HUDEP-2 (cell line): Measurements from ENCODE around the gene PDE7B.

Experiments used
- DNase-seq, 76 experiments: peaks; one replicate each; lab custom pipeline; 2025; ENCODE audit not compliant: unreplicated experiment in 76 of 76; lab: John Stamatoyannopoulos, UW

The PDE7B gene

DNA sequence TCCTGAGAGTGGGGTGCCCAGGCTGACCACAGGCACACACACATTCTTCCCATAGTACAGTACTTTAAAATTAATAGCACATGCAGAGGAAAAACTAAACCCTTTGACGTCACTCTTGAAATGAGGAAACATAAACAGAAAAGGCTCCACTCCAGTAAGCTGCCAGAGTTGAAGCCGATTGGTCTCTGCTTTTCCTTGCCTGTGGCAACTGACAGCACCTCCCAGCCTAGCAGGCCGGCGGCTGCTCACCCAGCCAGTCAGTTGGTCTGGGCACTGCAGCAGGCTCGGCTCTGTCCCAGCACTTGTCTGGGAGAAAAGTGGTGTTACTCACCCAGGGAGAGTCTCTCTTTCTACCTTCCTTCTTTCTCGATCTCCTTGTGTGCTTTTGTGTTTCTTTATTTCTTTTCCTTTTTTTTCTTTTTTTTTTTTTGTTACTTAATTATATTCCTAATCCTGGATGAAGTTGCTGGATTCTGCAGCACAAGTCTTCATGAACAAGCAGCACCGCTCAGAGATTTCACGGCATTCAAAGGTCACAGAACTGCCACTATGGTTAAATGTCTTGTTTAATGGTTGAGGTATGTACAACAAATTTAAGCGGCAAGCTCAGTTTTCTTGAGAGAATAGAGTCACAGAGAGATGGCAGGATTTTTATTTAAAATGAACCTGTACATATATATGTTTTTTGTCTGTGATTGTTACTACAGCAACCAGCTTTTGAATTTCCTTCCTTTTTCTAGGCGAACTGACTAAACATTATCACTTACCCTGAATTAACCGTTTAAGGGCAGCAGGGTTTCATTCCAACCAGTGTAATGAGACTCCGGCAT, at the start of gene PDE7B:
PDE7B (plus strand) TSS at position 260 of the 830 bp plus-strand sequence.
- peak in 7 of 76 experiments; percentile 3 to 20 (median 15) for DNase-seq

DNA sequence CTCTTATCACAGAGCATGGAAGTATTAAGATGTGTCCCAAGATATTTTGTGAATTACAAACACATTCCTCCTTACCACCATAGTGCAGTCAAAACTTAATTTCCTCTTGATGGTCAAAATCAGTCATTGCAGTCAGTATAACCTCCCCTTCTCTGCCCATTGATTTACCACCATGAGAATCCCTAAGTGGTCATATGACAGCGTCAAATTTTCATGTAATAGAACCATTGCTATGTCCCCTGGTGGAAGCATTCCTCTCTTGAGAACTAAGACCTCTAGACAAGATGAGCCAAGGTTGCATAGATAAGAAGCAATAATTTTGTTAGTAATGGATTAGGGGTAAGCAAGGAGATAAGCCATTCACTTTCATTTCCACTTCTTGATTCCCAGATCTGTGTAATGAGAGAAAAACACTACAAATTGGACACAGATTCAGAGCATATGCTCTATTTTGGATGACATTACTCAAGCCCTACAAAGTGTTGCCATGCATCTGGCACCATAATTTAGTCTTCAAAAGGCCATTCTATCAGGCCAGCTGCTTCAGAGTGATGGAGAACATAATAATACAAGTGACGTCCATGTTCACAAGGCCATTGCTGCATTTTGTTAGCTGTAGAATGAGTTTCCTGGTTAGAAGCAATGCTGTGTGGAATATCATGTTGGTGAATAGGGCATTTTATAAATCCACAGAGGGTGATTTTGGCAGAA, 49.6 kb upstream of the PDE7B start:
- DNase-seq: no peak

- no peak for DNase-seq
These were observed 41.0 kb upstream of the PDE7B start for GRCh38 chr6:135810486-135810885.

DNA sequence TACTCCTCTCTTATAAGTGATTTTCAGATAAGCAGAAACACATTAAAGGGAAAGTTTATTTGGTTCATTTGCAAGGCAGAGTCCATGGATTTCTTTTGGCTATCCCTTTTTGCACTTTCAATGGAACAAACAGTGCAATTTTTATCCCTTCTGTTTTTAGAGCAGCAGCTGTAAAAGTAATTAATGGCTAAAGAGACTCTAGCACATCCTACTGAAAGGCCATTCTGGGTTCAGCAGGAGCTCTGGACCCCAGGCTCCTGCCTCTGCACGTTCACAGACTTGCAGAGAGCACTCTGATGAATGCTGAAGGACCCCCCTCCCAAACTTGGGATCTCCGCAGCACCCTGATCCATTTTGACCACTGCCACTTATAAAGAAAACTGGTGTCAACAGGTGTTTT, 40.3 kb upstream of the PDE7B start:
- no peak for DNase-seq

DNA sequence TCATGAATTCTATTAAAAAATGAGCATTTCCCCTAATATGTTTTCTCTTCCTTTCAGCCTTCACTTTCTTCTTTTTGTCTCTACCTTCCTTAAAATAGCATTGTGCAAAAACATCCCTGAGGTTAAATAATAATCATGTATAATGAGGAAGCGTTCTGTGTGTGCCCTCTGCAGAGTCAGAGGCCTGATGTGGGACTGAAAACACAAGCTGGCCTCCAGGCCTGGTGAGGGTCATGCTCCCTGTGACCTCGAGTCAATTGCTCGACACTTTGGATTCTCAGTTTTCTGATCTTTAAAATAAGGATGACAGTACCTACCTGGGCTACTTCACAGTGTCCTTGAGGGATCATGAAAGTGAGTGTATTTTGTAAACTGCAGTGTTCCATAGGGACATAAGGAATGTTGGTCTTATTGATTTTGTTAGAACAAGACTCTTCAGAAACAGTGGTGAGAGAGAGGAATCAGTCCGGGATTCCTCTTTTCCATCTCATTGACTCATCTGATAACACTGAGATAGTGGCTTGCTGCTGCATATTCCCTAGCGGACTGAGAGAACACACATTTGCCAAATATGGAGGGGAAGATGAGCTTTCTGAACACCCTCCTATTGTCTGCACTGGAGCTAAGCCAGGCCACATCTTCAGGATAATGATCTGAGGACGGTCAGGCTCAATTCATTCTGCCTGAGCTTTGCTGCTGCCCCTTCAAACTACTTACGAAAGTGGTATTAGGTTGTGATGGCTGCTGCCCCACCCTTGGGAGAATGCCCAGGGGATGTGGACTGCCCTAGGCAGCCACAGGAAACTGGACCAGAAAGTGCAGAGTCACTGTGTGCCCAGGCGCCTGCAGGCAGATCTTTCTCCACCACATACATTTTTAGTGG, 39.6 kb upstream of the PDE7B start:
- peak in 2 of 76 experiments; percentile 28 to 30 for DNase-seq

DNA sequence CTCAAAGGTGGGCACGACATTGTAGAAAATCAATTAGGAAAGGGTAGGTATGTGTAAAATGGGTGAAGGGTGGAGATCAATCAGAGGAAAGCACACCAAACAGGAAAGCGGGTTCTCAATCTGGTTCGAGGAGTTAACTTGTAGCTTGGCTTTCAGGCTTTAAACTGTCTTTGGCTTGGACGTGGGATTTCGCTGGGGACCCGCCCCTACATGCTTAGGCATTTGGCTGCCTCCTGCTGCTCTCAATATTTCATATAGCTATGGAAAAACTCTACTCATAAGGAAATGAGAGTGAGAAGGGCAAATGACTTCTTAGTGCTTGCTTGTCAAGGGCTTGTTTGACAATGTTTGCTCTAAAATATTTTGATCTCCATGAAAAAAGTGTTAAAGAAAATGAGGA, 38.1 kb upstream of the PDE7B start:
- no peak for DNase-seq

GRCh38 chr6:135814043-135814442, 37.5 kb upstream of the PDE7B start:
- no peak for DNase-seq

DNA sequence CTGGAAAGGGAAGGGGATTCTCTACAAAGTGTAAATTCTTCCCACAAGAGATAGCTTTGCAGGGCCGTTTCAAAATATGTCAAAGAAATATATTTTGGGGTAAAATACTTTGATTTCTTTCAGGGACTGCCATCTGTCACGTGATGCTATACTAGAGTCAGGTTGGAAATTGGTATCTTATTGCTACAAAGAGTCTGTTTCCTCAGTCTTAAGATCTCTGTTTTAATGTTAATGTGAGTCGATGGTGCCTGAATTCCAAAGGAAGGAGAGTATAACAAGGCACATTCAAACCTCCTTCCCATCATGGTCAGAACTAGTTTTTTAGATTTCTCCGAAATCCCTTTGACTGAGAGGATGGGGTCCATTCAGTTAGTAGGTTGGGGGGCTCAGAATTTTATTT, 36.3 kb upstream of the PDE7B start:
- no peak for DNase-seq

DNA sequence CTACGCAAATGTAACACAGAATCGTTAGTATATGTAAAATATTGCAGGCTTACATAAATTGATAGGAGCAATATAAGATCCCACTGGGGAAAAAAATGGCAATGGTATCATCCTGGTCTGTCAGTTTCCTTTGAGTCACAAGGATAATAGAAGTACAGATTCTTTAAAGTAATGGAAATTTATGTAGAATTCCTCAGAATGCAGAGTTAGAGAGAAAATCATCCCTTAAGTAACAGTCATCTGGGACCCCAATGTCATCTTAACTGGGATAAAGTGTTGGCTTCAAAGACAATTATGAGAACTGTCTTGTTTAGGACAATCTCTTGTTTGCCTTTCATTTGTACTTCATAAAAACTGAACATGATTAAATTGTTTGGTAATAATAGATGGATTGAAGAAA, 34.5 kb upstream of the PDE7B start:
- no peak for DNase-seq

GRCh38 chr6:135819665-135820064, 31.8 kb upstream of the PDE7B start:
- no peak for DNase-seq

DNA sequence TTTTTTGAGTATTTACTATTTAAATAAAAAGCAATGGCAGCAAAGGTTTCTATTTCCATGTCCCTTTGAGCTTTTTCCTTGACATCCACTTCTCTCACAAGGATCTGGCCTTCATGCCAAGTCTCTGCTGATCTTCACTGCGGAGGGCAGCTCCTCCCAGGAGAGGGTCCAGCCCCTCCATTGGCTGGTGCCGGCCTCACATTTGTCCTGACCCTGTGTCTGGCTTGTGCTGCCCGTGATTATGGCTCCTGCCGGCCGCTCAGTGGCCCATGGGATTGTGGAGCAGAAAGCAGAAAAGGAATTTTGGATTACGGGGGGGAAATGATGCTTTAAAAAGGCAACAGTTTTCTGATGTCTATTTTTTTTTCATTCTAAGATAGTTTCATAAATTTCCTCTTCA, 31.2 kb upstream of the PDE7B start:
- no peak for DNase-seq

DNA sequence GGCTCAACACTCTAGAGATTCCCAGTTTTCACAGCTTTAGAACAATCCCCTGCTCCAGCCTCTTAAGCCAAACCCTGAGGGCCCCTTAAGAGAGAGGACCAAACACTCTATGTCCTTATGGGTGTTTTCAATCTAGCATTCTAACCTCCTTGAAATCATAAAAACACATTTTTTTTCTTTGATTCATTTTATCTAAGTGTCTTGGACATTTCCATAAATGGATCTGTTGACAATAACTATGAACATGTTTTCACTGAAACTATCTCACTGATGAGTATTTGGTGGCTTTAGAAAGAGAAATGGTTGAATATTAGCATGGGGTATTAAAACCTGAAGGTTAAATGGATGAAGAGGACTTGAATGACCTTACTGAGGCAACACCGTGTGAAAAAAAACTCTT, 27.6 kb upstream of the PDE7B start:
- DNase-seq: no peak

- no peak for DNase-seq
These were observed 25.2 kb upstream of the PDE7B start for GRCh38 chr6:135826236-135826804.

DNA sequence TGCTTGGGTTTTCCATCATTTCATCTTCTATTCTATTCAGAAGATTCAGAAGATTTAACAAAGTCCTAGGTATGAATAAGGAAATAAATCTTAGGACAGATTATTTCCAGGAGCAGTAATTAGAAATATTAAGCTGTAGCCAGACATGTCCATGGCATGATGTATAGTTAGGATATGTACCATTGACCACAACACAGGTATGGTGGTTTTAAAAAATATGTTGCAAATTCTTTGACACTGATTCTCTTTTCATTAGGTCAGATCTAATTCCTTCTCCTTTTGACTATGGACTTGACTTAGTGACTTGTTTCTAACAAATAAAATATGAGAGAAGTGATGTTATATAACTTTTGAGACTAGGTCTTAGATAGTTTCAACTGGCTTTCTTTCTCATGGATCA, 23.5 kb upstream of the PDE7B start:
- no peak for DNase-seq

GRCh38 chr6:135830452-135830881, 21.0 kb upstream of the PDE7B start:
- no peak for DNase-seq

GRCh38 chr6:135831016-135831415, 20.5 kb upstream of the PDE7B start:
- DNase-seq: no peak

DNA sequence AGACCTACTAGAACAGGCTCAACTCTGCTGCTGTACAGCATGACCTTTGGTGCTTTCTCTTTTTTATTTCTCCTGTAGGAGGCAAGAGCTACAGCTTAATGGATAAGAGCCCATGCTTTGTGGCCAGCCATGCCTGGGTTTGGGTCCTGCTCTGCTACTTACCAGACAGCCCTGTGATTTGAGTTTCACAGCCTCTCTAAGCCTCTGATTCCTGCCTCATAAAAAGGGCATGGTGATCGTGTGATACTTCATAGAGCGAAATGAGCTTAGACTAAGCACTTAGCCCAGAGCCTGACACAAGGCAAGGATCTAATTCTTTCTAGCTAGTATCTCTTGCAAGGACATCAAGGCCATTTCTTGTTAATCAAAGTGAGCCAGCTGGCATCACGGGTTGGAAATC, 19.3 kb upstream of the PDE7B start:
- DNase-seq: no peak

DNA sequence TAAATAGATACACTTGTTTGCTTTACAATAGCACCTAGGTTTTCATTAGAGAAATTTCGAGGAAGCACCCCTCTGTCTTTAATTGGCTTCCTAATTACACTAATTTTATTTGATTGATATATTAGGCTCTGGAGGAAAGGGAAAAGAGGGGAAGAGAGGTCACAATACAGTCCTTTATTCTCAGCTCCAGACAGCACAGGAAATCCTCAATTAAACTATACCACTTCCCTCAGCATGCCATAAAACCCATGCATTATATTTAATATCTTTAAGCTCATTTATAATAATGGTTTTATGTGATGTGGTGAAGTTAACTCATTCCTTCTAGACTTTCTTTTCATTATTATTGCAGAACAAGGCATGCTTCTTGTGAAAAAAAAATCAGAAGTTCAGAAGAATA, 17.7 kb upstream of the PDE7B start:
- no peak for DNase-seq

- no peak for DNase-seq
These were observed 13.6 kb upstream of the PDE7B start for GRCh38 chr6:135837735-135838449.

GRCh38 chr6:135839121-135839520, 12.4 kb upstream of the PDE7B start:
- no peak for DNase-seq
